Large intestine (tissue), 1 donor: ENCODE measurements around the gene ARHGEF2. TPM values are rescaled to one million over a fixed set of nuclear protein-coding genes. Genes with fewer than 3 reads are reported as not detected.

Source experiments
- polyA plus RNA-seq: library from polyadenylated mRNA; unstranded; fragments of 120-200 nt; gene quantifications from one replicate; pipeline ENCODE4 v1.2.1, GENCODE V29; 2013

ARHGEF2 gene
- polyA plus RNA-seq, 1 donor, result 51.2 TPM

Other genes with a start within 250 kb of the ARHGEF2 start
- 51.0 TPM for gene GON4L, start 121.3 kb downstream of the ARHGEF2 start, polyA plus RNA-seq
- 19.0 TPM for gene SYT11, start 119.0 kb downstream of the ARHGEF2 start, polyA plus RNA-seq
- gene RIT1, start 67.2 kb downstream of the ARHGEF2 start, polyA plus RNA-seq, result 57.1 TPM
- 75.2 TPM for gene KHDC4, start 44.1 kb downstream of the ARHGEF2 start, polyA plus RNA-seq
- gene RXFP4, start 36.9 kb downstream of the ARHGEF2 start, polyA plus RNA-seq, result 0.34 TPM
- 281 TPM for gene SSR2, start 42.4 kb upstream of the ARHGEF2 start, polyA plus RNA-seq
- gene UBQLN4, start 75.3 kb upstream of the ARHGEF2 start, polyA plus RNA-seq, result 43.9 TPM
- 64.0 TPM for gene LAMTOR2, start 76.2 kb upstream of the ARHGEF2 start, polyA plus RNA-seq
- gene RAB25, start 82.6 kb upstream of the ARHGEF2 start, polyA plus RNA-seq, result 174 TPM
- 8.4 TPM for gene MEX3A, start 103.9 kb upstream of the ARHGEF2 start, polyA plus RNA-seq
- gene LMNA, start 136.2 kb upstream of the ARHGEF2 start, polyA plus RNA-seq, result 138 TPM
- gene SEMA4A, start 175.0 kb upstream of the ARHGEF2 start, polyA plus RNA-seq, result 6.4 TPM
- 35.4 TPM for gene SLC25A44, start 215.6 kb upstream of the ARHGEF2 start, polyA plus RNA-seq
- 63.4 TPM for gene PMF1, start 234.5 kb upstream of the ARHGEF2 start, polyA plus RNA-seq